GM12878 (cell line): ENCODE data around the gene SMIM13. TPM values are rescaled to one million over a fixed set of nuclear protein-coding genes. Genes with fewer than 3 reads are reported as not detected.

Source experiments
- ATAC-seq: fragments of 200-7000 bp; cut with Tn5 transposase; 3 replicates; pipeline ENCODE4 v1.9.1; 2020; ENCODE audit warnings: mild to moderate bottlenecking, moderate library complexity
- BruUV-seq: library from RNA; stranded (reverse); fragments of 400-500 nt; replicated peaks from 2 replicates; lab custom pipeline; 2021; lab: Mats Ljungman, UMichigan
- CTCF ChIA-PET: fragments of 300-600 bp; sonication (Branson Sonifier 250); formaldehyde crosslinking; extraction: SDS; loops from one replicate; lab custom pipeline; 2021; ENCODE audit warnings: inconsistent platforms; lab: Yijun Ruan, JAX
- POLR2A ChIA-PET: fragments of 350-600 bp; formaldehyde crosslinking; extraction: SDS; loops from one replicate; lab custom pipeline; 2021; ENCODE audit warnings: inconsistent platforms; lab: Charles Lee
- RAD21 ChIA-PET: fragments of 300-600 bp; sonication (Branson Sonifier 250); formaldehyde crosslinking; loops from one replicate; lab custom pipeline; 2023; ENCODE audit warnings: antibody characterized with exemption; ENCODE audit not compliant: unreplicated experiment; lab: Charles Lee
- SMC1A ChIA-PET: fragments of 300-600 bp; sonication (Branson Sonifier 250); formaldehyde crosslinking; loops from one replicate; lab custom pipeline; 2023; ENCODE audit not compliant: unreplicated experiment, uncharacterized antibody; lab: Charles Lee
- DNase-seq: peaks from one replicate; pipeline ENCODE4 v3.0.0-alpha.2; 2011; ENCODE audit warnings: low read depth, low spot score
- FAIRE-seq: peaks from 3 replicates; lab custom pipeline; 2011; peaks lifted over from hg19 to GRCh38; lab: Jason Lieb, UNC
- H2AFZ ChIP-seq: 2 replicates; pipeline ENCODE4 v1.6.0; 2011; ENCODE audit warnings: low read depth, low read length, control low read depth; ENCODE audit not compliant: control insufficient read depth
- H3K27ac ChIP-seq: 2 replicates; pipeline ENCODE4 v1.5.1; 2011; ENCODE audit warnings: control low read depth; ENCODE audit not compliant: control insufficient read depth, insufficient read depth
- H3K27me3 ChIP-seq, 2 experiments: replicated peaks in 1 of 2; 2 replicates each; pipeline versions ENCODE4 v1.6.0 to v1.6.1; 2011; ENCODE audit warnings: low read length in 1 of 2; ENCODE audit not compliant: control insufficient read depth in 2 of 2, insufficient read depth in 2 of 2
- H3K36me3 ChIP-seq, 2 experiments: 2 replicates each; pipeline ENCODE4 v1.5.1; 2011; ENCODE audit warnings: low read length in 1 of 2; ENCODE audit not compliant: control insufficient read depth in 2 of 2, insufficient read depth in 2 of 2
- H3K4me1 ChIP-seq: 2 replicates; pipeline ENCODE4 v1.6.1; 2011; ENCODE audit warnings: mild to moderate bottlenecking, low read length, moderate library complexity, mixed read lengths; ENCODE audit not compliant: control insufficient read depth, insufficient read depth
- H3K4me2 ChIP-seq: 2 replicates; pipeline ENCODE4 v1.6.0; 2011; ENCODE audit warnings: control low read depth; ENCODE audit not compliant: control insufficient read depth, insufficient read depth
- H3K4me3 ChIP-seq: fragments of 200-600 bp; sonication (generic); 2 replicates; pipeline ENCODE4 v1.5.1; 2016
- H3K79me2 ChIP-seq: 2 replicates; pipeline ENCODE4 v1.6.0; 2011; ENCODE audit warnings: low read length; ENCODE audit not compliant: control insufficient read depth, insufficient read depth
- H3K9ac ChIP-seq: 2 replicates; pipeline ENCODE4 v1.8.0; 2011; ENCODE audit warnings: low read length, control low read depth, mixed read lengths; ENCODE audit not compliant: control insufficient read depth, insufficient read depth
- H3K9me3 ChIP-seq: replicated peaks from 3 replicates; pipeline ENCODE4 v1.5.1; 2011; ENCODE audit warnings: mild to moderate bottlenecking, low read length; ENCODE audit not compliant: control insufficient read depth, insufficient read depth
- H4K20me1 ChIP-seq: 2 replicates; pipeline ENCODE4 v1.6.0; 2011; ENCODE audit not compliant: control insufficient read depth, insufficient read depth
- E2F8 ChIP-seq: fragments of 450-650 bp; IDR thresholded peaks from 2 replicates; pipeline ENCODE4 v1.6.1; 2018; ENCODE audit warnings: mild to moderate bottlenecking, low read depth, moderate library complexity; ENCODE audit not compliant: partially characterized antibody
- NBN ChIP-seq: fragments of 450-650 bp; IDR thresholded peaks from 2 replicates; pipeline ENCODE4 v1.6.1; 2016
- TCF12 ChIP-seq: IDR thresholded peaks from 2 replicates; pipeline ENCODE4 v1.6.1; 2011; ENCODE audit warnings: low read depth, mild to moderate bottlenecking, low read length
- WGBS: methylation state at CpG from one replicate; pipeline ENCODE4 v1.1.6; 2016; ENCODE audit warnings: low lambda C conversion rate; ENCODE audit not compliant: insufficient replicate concordance, insufficient coverage; ENCODE audit errors: missing lambda C conversion rate; 5-methylcytosine and 5-hydroxymethylcytosine counted together
- in situ Hi-C: fragments of 300-500 bp; cut with MboI; formaldehyde crosslinking; loops from 9 replicates; pipeline ENCODE4 v1.14.3; 2018; ENCODE audit warnings: mixed read lengths
- intact Hi-C: fragments of 100-400 bp; cut with micrococcal nuclease; formaldehyde crosslinking; loops from one replicate; pipeline ENCODE4 v1.14.2; 2022; ENCODE audit not compliant: unreplicated experiment
- polyA plus RNA-seq, 11 experiments: library from polyadenylated mRNA; depleted of rRNA in 4 of 11; unstranded in 6 of 11; stranded (reverse) in 5 of 11; fragments of >200 nt; fragmentation: Nextera tagmentation in 4 of 11; fragmentation: Illumina TruSeq in 1 of 11; extraction: Ambion mirVana in 4 of 11; extraction: Trizol in 1 of 11; gene quantifications; 1 replicate in 1 of 11; 2 replicates in 10 of 11; pipeline versions ENCODE4 v1.2.1 to v1.2.3, GENCODE V29; 2011 to 2016; ENCODE audit warnings: inconsistent platforms in 2 of 11, missing spikeins in 2 of 11, low read depth in 1 of 11
- total RNA-seq, 4 experiments: library from RNA; depleted of rRNA in 3 of 4; stranded (reverse); fragments of >200 nt in 3 of 4; fragmentation: Illumina TruSeq in 1 of 4; extraction: Trizol in 1 of 4; gene quantifications; 2 replicates each; pipeline versions ENCODE4 v1.2.1 to v1.2.3, GENCODE V29; 2013 to 2021
- TF ChIP-seq, protein P1 (sequence below): IDR thresholded peaks from 2 replicates; pipeline ENCODE4 v1.6.1; 2012; ENCODE audit warnings: mild to moderate bottlenecking, low read depth, low read length

The SMIM13 gene
- total and polyA plus RNA-seq, 10 of the 15 experiments (the other 5 are each of a cell fraction or from before 2014, with no cell fraction given): 2.0 to 8.5 (median 4.7) TPM

DNA sequence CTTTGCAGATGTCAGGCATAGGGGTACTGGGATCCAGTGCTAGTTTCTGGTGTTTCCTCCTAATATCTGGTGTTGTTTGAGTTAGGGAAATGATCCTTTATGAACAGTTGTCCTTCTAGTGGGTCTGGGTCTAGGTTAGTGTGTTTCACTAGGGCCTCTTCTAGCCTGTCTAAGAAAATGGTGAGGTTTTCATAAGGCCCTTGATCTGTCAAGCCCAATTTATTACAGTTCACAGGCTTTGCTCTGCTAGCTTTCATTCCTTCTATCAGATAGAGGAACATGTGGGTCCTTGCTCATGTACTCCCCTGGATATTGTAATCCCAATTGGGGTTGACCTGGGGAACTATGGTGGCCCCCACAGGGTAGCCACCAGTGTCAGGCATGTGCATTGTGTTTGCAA, 15.1 kb downstream of the SMIM13 start (continued):
- TF ChIP-seq E2F8: no peak
- no peak for TF ChIP-seq TCF12

- WGBS: 97% methylated on average over 16 of the region's 16 CpGs
- Histone ChIP-seq H3K27ac (no peak within 1 kb of the TSS), H3K4me1 (no peaks in the 10 kb centered on the region), H2AFZ (no peak within 1 kb of the TSS), H3K36me3 (no peaks in the 10 kb centered on the region), H3K4me2 (no peak within 1 kb of the TSS), H3K79me2 (peaks cover 26% of the 10 kb centered on the region), H4K20me1 (no peaks in the 10 kb centered on the region), H3K9me3 (no peaks in the 10 kb centered on the region), H3K4me3 (no peak within 1 kb of the TSS), H3K9ac (no peak within 1 kb of the TSS), H3K27me3 (no peaks in the 10 kb centered on the region)
- ChIA-PET POLR2A (no interaction called here), CTCF (interaction anchor here (0.6 to 0.8 kb wide), 2 partner anchors 18 to 341 kb away, joined by 3 read pairs; no protein-coding TSS in a partner anchor), RAD21 (no interaction called here), SMC1A (interaction anchor here (1.1 kb wide), 1 partner anchor 12 kb away, joined by 6 read pairs; no protein-coding TSS in a partner anchor)
- ATAC-seq (no peak), FAIRE-seq (no peak), DNase-seq (no peak)
- intact Hi-C loops (no loop called here), in situ Hi-C loops (no loop called here)
- TF ChIP-seq, protein P1, sequence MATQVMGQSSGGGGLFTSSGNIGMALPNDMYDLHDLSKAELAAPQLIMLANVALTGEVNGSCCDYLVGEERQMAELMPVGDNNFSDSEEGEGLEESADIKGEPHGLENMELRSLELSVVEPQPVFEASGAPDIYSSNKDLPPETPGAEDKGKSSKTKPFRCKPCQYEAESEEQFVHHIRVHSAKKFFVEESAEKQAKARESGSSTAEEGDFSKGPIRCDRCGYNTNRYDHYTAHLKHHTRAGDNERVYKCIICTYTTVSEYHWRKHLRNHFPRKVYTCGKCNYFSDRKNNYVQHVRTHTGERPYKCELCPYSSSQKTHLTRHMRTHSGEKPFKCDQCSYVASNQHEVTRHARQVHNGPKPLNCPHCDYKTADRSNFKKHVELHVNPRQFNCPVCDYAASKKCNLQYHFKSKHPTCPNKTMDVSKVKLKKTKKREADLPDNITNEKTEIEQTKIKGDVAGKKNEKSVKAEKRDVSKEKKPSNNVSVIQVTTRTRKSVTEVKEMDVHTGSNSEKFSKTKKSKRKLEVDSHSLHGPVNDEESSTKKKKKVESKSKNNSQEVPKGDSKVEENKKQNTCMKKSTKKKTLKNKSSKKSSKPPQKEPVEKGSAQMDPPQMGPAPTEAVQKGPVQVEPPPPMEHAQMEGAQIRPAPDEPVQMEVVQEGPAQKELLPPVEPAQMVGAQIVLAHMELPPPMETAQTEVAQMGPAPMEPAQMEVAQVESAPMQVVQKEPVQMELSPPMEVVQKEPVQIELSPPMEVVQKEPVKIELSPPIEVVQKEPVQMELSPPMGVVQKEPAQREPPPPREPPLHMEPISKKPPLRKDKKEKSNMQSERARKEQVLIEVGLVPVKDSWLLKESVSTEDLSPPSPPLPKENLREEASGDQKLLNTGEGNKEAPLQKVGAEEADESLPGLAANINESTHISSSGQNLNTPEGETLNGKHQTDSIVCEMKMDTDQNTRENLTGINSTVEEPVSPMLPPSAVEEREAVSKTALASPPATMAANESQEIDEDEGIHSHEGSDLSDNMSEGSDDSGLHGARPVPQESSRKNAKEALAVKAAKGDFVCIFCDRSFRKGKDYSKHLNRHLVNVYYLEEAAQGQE: no peak
- TF ChIP-seq NBN: no peak
- BruUV-seq: no TSS peak
These were observed 17.5 kb downstream of the SMIM13 start, which contains the start of gene ERVFRD-1 for GRCh38 chr6:11110921-11111768. Gene ERVFRD-1 (minus strand): TSS chr6:11111725. CDS start chr6:11105310, 6,415 bp downstream.
